Stimulated activated naive CD4-positive, alpha-beta T cell (primary cell): ENCODE data around the gene PRCD.
"Not testable (repeated sequence)": the region's sequence is repeated elsewhere in the genome, so short reads cannot be mapped to it uniquely, and the experiment has no call there.

ENCODE experiments used
- DNase-seq, 6 experiments: peaks; one replicate each; lab custom pipeline; 2025; lab: John Stamatoyannopoulos, UW

The PRCD gene

GRCh38 chr17:76556765-76557367, 17.0 kb downstream of the PRCD start:
- peak in 4 of 6 experiments; percentile 45 to 76 (median 52) for DNase-seq

- peak; percentile 85 to 94 (median 92) for DNase-seq
These were observed 17.7 kb downstream of the PRCD start for GRCh38 chr17:76557368-76558197.

- peak in 2 of 6 experiments; percentile 14 to 48 for DNase-seq
These were observed 18.6 kb downstream of the PRCD start for GRCh38 chr17:76558198-76559095.

GRCh38 chr17:76559460-76559859, 19.6 kb downstream of the PRCD start:
- DNase-seq, result not testable (repeated sequence)

GRCh38 chr17:76560036-76560876, 20.4 kb downstream of the PRCD start:
- no peak for DNase-seq

GRCh38 chr17:76560877-76561221, 21.0 kb downstream of the PRCD start:
- no peak for DNase-seq

- DNase-seq, result no peak
These were observed 21.5 kb downstream of the PRCD start for GRCh38 chr17:76561332-76561731.

- DNase-seq, result no peak
These were observed 22.0 kb downstream of the PRCD start for GRCh38 chr17:76561799-76562268.

GRCh38 chr17:76562734-76563148, 22.9 kb downstream of the PRCD start:
- DNase-seq, result no peak

- not testable (repeated sequence) for DNase-seq
These were observed 23.5 kb downstream of the PRCD start for GRCh38 chr17:76563359-76563758.

- not testable (repeated sequence) for DNase-seq
These were observed 25.3 kb downstream of the PRCD start for GRCh38 chr17:76564991-76565727.

GRCh38 chr17:76565728-76566612, 26.1 kb downstream of the PRCD start:
- DNase-seq, result no peak

GRCh38 chr17:76566613-76566943, 26.7 kb downstream of the PRCD start:
- no peak for DNase-seq

- DNase-seq, result no peak
These were observed 27.2 kb downstream of the PRCD start for GRCh38 chr17:76566988-76567431.

GRCh38 chr17:76567634-76568432, 28.0 kb downstream of the PRCD start:
- DNase-seq, result no peak

GRCh38 chr17:76568811-76569221, 29.0 kb downstream of the PRCD start:
- no peak for DNase-seq

GRCh38 chr17:76569607-76570279, 29.9 kb downstream of the PRCD start:
- no peak for DNase-seq

- DNase-seq, result no peak
These were observed 30.6 kb downstream of the PRCD start for GRCh38 chr17:76570457-76570856.
